C1 segment of cervical spinal cord (tissue), 14 donors: ENCODE data around the gene RASSF9.

Experiments used
- DNase-seq, 14 donors: peaks; one replicate each; lab custom pipeline; 2025; lab: John Stamatoyannopoulos, UW

Gene RASSF9

GRCh38 chr12:85836197-85837090 is at the start of gene RASSF9:
Gene RASSF9 (minus strand): TSS chr12:85836409. CDS start chr12:85836201, 208 bp downstream.
- peak in 6 of 14 donors; percentile 5 to 40 (median 25) for DNase-seq

GRCh38 chr12:85883763-85884162 is 47.6 kb upstream of the RASSF9 start:
- DNase-seq = no peak

DNA sequence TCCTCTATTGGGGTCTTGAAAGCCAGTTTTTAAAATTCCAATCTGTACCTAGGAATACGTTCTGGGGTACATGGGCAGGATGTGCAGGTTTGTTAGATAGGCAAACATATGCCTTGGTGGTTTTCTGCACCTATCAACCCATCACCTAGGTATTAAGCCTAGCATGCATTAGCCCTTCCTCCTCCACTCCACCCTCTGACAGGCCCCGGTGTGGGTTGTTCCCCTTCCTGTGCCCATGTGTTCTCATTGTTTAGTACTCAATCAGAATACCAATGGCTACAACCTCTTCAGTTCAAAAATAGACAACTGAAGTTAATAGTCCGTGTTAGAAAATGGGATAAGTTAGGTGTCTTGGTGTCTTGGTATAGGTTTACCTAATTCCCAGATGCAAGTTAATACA is 41.2 kb upstream of the RASSF9 start:
- DNase-seq = no peak

DNA sequence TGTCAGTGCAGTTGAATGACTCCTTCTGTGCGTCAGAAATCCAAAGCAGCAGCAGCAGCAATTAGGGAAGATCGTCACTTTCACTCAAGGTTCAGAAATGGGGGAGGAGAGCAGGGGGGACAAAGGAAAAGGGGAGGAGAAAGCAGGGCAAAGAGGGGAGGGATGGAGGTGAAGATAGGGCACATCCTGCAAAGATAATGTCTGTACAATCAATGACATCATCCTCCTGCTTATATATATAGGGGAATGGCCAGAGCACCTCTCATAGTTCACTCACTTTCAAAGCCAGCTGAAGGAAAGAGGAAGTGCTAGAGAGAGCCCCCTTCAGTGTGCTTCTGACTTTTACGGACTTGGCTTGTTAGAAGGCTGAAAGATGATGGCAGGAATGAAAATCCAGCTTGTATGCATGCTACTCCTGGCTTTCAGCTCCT is 37.8 kb upstream of the RASSF9 start, which contains the start of gene NTS:
NTS (plus strand) TSS at position 265 of the 431 bp plus-strand sequence; CDS start at position 374, 109 bp downstream.
- DNase-seq = no peak

DNA sequence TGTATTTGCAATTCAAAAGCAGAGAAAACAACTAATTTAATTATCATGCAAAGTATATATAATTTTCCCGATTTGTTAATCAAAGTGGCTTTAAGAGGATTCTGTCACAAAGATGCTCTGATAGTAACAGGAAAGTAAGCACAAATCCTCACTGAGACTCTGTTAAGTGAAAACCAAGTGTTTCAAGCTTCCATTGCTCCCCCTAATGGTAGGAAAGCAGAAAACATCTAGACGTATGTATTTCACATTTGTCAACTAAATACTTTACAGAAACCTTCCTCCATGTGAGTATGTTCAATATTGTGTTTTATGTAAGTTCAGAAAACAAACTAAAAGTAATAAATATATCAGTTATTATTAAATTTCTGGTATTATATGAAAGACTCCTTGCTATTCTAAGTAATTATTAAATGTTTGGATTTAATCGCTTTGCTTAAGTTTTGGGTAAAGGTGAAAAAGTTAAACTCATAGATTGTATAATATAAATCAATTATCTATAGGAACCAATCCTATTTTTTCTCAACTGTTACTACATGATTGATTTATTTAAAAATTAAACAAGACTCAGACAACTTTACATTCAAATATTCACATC is 36.4 kb upstream of the RASSF9 start:
- peak in 1 of 14 donors; percentile 37 for DNase-seq

GRCh38 chr12:85866986-85867776 is 31.0 kb upstream of the RASSF9 start:
- peak in 1 of 14 donors; percentile 18 for DNase-seq

DNA sequence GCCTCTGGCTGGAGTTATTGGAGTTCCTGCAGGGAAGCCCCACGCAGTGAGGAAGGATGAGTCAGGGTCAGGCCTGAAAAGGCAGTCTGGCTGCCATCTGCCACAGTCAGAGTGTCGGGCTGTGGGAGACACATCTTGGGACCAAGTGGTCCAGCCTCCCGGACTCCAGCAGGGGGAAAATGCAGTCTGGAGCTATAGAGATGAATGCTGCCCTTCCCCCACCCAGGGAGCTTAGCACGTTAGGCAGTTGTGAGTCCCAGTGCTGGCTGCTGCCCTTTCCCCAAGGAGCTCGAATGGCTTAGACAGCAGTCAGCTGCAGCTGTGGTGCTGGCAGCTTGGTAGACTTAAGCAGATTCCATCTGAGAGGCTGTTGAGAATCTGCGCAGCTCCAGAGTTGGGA is 29.7 kb upstream of the RASSF9 start:
- DNase-seq = peak in 1 of 14 donors; percentile 30

DNA sequence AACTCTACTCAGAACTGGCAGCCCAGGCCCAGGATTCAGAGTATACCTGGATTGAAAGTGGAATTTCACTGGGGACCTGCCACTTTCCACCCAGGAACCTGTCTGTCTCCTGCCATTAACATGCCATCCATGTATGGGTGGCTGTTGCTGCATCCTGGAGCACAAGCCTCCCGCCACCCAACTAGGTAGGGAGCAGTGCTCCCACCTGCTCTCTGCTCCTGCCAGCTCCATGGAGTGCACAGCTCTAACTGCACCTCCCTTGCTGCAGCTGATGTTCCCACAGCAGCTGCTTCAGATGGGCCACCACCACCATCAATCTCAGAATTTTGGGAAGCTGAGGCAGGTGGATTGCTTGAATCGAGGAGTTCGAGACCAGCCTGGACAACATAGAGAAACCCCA is 20.8 kb upstream of the RASSF9 start:
- DNase-seq = no peak

DNA sequence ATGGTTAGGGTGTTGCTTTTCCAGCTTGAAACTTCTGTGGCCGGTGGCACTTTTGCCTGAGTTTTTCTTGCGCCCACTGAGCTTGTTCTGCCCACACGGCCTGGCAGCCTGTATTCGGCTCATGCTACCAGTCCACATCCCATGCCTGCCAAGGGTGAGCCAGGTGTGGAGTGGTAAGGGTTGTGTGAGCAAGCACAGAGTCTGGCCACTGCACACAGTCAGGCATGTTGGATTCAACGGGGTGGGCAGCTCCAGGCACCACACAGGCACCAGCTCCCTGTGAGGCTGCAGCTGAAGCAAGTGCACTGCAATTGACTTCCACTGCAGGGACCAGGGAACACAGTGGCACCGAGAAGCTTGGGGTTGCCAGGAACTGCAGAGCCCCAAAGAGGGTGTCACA is 19.1 kb upstream of the RASSF9 start:
- DNase-seq = no peak

DNA sequence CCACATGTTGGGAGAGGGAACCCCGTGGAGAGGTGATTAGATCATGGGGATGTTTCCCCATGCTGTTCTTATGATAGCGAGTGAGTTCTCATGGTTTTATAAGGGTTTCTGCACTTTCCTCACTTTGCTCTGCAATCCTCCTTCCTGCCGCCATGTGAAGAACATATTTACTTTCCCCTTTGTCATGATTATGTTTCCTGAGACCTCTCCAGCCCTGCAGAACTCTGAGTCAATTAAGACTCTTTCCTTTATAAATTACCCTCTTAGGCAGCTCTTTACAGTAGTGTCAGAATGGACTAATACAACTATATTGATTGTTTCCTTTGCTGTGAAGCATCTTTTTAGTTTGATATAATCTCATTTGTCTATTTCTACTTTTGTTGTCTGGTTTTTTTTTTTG is 13.1 kb upstream of the RASSF9 start:
- DNase-seq = no peak

GRCh38 chr12:85843606-85844310 is 7.5 kb upstream of the RASSF9 start:
- no peak for DNase-seq

GRCh38 chr12:85835426-85836196 is 598 bp downstream of the RASSF9 start:
- DNase-seq = no peak

DNA sequence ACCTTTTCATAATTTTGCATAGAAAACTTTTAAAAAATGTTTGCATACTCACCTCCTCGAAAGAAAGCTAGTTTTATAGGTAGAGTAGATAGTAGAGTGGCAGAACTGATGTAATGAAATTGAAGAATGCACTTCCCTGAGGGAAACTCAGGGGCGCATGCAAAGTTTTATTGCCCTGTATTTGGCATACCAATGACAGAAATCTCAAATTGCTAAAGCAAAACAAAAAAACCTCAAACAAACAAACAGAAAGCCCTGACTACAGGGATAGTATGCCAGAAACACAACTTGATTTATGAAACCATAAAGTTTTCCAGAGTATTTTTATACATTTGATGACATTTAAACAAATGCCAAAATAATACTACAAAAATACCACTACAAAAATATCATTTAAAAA is 1.8 kb downstream of the RASSF9 start:
- DNase-seq = no peak

- no peak for DNase-seq
Measured at GRCh38 chr12:85833579-85833978, 2.6 kb downstream of the RASSF9 start.

GRCh38 chr12:85831327-85831990 is 4.8 kb downstream of the RASSF9 start:
- DNase-seq = no peak

DNA sequence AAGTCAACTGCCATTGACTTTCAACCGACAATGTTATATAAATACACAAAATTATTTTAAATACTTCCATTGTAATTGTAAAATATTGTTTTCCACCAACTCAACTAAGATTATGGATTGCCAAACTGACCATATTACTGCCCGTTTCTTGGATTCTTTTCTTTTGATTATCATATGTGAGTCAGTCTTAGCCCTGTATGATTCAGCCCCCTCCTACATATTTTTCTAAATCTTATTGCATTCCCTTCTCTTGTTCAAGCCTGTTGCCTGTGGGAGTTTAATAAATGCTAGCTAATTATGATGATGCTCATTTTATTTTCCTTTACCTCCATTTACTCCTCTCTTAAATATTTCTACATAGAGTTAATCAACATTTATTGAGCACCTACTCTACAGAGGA is 6.8 kb downstream of the RASSF9 start:
- no peak for DNase-seq

GRCh38 chr12:85828576-85828975 is 7.6 kb downstream of the RASSF9 start:
- DNase-seq = no peak

GRCh38 chr12:85825746-85826145 is 10.5 kb downstream of the RASSF9 start:
- DNase-seq = peak in 1 of 14 donors; percentile 72

- DNase-seq = no peak
Measured at GRCh38 chr12:85823436-85824180, 12.6 kb downstream of the RASSF9 start.
